ENCODE measurements around the gene RPS6KA3.

DNA sequence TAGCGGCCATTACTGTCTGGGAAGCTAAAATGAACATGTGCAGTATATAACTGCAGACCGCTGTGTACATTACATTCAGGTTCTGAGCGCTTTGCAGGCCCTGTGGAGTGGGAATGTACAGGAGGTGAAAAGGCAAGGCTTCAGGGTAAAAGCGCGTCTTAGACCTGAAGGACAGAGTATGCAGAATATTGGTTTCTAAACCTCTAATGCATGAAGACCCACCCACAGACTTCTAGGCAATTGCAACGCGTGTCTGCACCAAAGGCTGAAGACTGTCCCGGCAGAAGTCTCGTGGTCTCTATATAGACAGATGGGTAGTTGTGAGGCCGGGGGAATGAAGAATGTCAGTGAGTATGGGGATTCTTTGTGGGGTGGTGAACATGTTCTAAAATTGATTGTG, 155.4 kb downstream of the RPS6KA3 start:
- TF ChIP-seq ZFP30 (CRISPR knock-in tag; IDR thresholded peaks at IDR 0.05) (no peak), ZFP3 (CRISPR knock-in tag; IDR thresholded peaks at IDR 0.05) (no peak), ZC3H10 (CRISPR knock-in tag; IDR thresholded peaks at IDR 0.05) (no peak), RARB (CRISPR knock-in tag; IDR thresholded peaks at IDR 0.05) (no peak), ESRRG (CRISPR knock-in tag; IDR thresholded peaks at IDR 0.05) (no peak), CSDC2 (CRISPR knock-in tag; IDR thresholded peaks at IDR 0.05) (no peak), ZNF8 (CRISPR knock-in tag; IDR thresholded peaks at IDR 0.05) (no peak)
- TF ChIP-seq, protein P1, sequence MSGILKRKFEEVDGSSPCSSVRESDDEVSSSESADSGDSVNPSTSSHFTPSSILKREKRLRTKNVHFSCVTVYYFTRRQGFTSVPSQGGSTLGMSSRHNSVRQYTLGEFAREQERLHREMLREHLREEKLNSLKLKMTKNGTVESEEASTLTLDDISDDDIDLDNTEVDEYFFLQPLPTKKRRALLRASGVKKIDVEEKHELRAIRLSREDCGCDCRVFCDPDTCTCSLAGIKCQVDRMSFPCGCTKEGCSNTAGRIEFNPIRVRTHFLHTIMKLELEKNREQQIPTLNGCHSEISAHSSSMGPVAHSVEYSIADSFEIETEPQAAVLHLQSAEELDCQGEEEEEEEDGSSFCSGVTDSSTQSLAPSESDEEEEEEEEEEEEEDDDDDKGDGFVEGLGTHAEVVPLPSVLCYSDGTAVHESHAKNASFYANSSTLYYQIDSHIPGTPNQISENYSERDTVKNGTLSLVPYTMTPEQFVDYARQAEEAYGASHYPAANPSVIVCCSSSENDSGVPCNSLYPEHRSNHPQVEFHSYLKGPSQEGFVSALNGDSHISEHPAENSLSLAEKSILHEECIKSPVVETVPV (CRISPR knock-in tag; IDR thresholded peaks at IDR 0.05): no peak
- TF ChIP-seq, protein P2, sequence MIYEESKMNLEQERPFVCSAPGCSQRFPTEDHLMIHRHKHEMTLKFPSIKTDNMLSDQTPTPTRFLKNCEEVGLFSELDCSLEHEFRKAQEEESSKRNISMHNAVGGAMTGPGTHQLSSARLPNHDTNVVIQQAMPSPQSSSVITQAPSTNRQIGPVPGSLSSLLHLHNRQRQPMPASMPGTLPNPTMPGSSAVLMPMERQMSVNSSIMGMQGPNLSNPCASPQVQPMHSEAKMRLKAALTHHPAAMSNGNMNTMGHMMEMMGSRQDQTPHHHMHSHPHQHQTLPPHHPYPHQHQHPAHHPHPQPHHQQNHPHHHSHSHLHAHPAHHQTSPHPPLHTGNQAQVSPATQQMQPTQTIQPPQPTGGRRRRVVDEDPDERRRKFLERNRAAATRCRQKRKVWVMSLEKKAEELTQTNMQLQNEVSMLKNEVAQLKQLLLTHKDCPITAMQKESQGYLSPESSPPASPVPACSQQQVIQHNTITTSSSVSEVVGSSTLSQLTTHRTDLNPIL (CRISPR knock-in tag; IDR thresholded peaks at IDR 0.05; ENCODE audit: low read depth): no peak
